T-helper 2 cell (primary cell): ENCODE measurements around the gene OR52A1.
"Not testable (repeated sequence)": the region's sequence is repeated elsewhere in the genome, so short reads cannot be mapped to it uniquely, and the experiment has no call there.

ENCODE experiments used
- DNase-seq, 5 experiments: peaks; one replicate each; pipeline versions ENCODE4 v3.0.0 to v3.0.0-alpha.2; 2012 to 2022
- total RNA-seq, 2 donors: gene quantifications; one replicate each; lab custom pipeline; 2026; lab: John Stamatoyannopoulos, UW

The OR52A1 gene
- total RNA-seq: 0 reads per million in 2 donors

GRCh38 chr11:5154657-5155056 is at the start of gene OR52A1:
OR52A1 (minus strand) TSS chr11:5154757; CDS start chr11:5152369, 2,388 bp downstream.
- no peak for DNase-seq

DNA sequence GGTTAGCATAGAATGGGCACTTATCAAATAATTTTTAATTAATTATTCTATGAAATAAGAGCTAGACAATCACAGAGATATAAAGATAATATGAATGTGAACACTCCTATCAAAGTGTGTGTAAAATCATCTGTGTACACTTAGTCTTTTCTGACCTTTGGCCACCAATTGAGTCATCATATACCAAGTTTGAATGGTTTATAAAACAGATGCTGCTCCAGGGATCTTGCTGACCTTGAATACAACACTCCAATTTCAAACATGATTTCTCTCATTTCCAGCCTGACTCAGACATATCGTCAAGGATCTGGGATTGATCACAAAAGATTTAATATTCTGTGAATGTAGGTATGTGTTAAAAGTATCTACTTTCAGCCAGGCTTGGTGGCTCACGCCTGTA is 48.8 kb upstream of the OR52A1 start:
- DNase-seq: no peak

- DNase-seq: no peak
Observed at GRCh38 chr11:5200582-5200981, 46.0 kb upstream of the OR52A1 start, which contains the start of gene OR51V1. OR51V1 (minus strand) TSS chr11:5200682; CDS start chr11:5200682, 0 bp downstream.

- no peak for DNase-seq
Observed at GRCh38 chr11:5198285-5198684, 43.7 kb upstream of the OR52A1 start.

GRCh38 chr11:5197536-5197935 is 43.0 kb upstream of the OR52A1 start:
- DNase-seq: no peak

GRCh38 chr11:5196731-5197130 is 42.2 kb upstream of the OR52A1 start:
- no peak for DNase-seq

GRCh38 chr11:5196067-5196466 is 41.5 kb upstream of the OR52A1 start:
- DNase-seq: no peak

DNA sequence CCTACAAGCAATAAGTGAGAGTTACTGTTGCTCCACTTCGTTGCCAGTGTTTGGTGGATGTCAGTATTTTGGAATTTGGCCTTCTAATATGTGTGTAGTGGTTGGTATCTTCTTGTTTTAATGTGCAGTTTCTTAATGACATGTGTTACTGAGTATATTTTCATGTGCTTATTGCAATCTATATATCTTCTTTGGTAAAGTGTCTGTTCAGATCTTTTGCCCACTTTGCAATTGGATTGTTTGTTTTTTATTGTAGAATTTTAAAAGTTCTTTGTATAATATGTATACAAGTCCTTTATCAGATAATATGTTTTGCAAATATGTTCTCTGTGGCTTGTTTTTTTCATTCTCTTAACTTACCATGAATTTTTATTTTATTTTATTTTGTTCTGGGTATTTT is 38.2 kb upstream of the OR52A1 start:
- DNase-seq: no peak

DNA sequence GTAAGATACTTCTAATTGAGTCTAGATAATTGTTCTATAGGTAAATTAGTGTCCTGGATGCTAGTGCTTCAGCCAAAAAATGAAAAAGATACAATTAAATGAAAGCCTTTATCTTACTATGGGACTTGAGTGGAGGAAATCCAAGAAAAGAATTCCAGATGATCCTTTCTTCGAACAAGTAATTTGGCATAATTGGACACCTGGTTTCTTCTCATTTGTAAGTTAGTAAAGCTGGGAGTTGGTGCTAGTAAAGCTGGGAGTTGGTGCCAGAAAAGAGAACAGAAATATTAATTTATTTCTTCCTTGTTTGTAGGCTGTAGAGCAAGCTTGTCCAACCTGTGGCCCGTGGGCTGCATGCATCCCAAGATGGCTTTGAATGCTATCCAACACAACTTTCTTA is 33.6 kb upstream of the OR52A1 start:
- no peak for DNase-seq

GRCh38 chr11:5178046-5178837 is 23.7 kb upstream of the OR52A1 start:
- DNase-seq: no peak

DNA sequence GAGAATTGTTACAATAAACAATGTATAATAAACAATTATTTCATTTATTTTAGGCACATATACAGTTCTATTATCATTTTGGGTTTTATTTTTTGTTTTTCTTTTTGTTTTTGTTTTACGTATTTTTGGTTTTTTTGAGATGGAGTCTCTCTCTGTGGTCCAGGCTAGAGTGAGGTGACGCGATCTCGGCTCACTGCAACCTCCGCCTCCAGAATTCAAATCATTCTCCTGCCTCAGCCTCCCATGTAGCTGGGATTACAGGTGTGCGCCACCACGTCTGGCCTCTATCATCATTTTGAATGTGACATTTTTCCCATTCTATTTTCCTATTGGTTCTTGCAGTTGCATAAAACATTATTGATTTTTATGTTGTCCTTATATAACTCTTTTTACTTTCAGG is 20.4 kb upstream of the OR52A1 start:
- no peak for DNase-seq

DNA sequence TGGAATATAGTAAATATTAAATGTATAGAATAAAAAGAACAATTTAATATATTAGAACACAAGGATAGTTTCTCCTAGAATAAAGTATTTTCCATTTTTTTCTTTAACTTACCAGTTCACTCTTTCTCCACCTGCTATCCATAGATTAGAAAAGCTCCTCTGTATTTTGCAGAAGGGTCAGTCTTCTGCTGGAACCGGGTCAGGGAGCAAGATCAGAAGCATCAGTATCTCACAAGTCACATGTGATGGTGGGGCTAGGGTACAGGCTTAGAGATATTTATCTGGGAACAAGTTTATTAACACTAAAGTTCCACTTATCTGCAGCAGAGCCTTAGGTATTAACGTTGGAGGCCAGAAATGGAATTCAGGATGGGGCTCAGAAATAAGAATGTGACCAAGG is 17.3 kb upstream of the OR52A1 start:
- DNase-seq: no peak

DNA sequence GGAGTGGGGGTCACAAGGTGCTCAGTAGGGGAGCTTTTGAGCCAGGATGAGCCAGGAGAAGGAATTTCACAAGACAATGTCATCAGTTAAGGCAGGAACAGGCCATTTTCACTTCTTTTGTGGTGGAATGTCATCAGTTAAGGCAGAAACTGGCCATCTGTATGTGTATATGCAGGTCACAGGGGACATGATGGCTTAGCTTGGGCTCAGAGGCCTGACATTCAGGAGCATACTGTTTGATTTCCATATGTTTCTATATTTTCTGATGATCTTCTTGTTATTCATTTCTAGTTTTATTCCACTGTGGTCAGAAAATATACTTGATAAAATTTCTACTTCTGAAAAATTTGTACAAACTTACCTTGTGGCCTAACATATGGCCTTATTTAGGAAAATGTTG is 11.3 kb upstream of the OR52A1 start:
- not testable (repeated sequence) for DNase-seq

DNA sequence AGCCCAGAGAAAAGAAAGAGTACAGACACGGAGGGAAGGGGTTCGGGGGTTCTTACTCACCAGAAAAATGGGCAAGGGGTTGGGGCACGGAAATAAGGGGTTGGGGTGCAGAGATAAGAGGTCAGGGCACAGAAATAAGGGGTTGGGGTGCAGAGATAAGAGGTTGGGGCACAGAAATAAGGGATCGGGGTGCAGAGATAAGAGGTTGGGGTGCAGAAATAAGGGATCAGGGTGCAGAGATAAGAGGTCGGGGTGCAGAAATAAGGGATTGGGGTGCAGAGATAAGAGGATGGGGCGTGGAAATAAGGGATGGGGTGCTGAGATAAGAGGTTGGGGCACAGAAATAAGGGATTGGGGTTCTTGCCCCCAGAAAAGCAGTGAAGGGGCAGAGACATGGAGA is 10.2 kb upstream of the OR52A1 start:
- not testable (repeated sequence) for DNase-seq

- not testable (repeated sequence) for DNase-seq
Observed at GRCh38 chr11:5161045-5161444, 6.5 kb upstream of the OR52A1 start.

- DNase-seq: not testable (repeated sequence)
Observed at GRCh38 chr11:5160217-5160616, 5.7 kb upstream of the OR52A1 start.

DNA sequence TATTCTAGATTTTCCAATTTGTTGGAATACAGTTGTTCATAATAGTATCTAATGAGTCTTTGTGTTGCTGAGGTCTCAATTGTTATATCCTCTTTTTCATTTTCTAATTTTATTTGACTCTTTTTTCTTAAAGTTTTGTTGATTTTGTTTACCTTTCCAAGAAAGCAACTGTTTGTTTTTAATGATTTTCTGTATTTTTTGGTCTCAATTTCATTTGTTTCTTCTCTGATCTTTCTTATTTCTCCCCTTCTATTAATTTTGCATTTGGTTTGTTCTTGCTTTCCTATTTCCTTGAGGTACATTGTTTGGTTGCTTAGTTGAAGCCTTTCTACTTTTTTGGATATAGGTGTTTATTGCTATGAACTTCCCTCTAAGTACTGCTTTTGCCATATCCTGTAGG is 5.2 kb upstream of the OR52A1 start:
- DNase-seq: no peak

DNA sequence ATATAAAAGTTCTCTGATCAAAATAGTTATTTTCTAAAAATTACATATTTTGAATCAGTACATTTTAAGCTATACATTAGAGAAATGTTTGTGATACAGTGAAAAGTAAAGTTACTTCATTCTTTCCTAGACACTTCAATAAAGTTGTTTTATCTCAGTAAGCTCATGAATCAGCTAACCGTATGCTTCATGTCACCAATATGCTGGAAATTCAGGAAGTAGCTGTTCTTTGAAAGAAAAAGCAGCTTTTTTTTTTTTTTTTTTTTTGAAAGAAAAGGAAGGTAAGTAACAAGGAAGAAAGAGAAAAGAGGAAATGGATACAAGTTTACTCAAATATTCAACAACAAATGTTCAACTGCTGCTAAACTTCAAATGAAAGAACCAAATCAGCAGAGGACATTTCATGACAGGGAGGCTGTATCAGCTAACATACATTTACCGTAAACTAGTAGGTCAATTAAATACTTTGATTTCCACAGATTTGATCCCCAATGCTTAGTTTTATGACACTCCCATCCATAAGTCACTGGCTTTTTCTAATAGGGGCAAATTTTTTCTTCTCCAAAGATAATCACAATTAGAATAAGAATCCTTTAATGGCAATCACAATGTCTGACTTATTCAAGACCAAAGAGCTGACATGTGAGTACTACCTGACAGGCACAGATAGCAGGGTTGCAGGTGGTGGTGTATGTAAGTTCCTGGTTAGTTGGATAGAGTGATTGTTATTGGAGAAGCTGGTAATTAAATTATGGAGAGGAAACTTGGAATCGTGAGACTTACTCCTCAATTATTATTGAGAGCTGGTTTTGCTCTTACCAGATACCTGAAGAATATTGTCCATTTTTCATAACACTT is 754 bp downstream of the OR52A1 start:
- no peak for DNase-seq

- DNase-seq: no peak
Observed at GRCh38 chr11:5151713-5152153, 2.8 kb downstream of the OR52A1 start.

- DNase-seq: not testable (repeated sequence)
Observed at GRCh38 chr11:5144206-5144605, 10.4 kb downstream of the OR52A1 start.

DNA sequence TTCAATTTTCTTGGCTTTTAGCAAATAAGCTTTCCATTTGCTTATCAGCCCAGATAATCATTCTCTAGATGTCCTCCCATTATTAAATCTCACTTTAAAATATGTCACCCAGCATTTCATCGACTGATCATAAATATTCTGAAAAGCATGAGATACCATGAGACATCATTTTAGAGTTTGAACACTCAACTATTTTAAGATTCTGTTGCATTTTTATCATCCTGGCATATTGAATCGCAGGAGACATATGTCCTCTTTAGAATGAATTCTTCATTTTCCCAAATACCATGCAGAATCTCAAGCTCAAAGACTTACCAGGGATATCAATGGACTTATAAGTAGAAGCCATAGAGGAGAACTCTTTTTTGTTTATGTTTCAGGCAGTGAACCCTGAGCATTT is 16.6 kb downstream of the OR52A1 start, which contains the start of gene OR52A5:
Gene OR52A5, minus strand, starts transcription at position 361 of the 400 bp plus-strand sequence. CDS start 5,714 bp downstream, outside the sequence.
- DNase-seq: no peak

DNA sequence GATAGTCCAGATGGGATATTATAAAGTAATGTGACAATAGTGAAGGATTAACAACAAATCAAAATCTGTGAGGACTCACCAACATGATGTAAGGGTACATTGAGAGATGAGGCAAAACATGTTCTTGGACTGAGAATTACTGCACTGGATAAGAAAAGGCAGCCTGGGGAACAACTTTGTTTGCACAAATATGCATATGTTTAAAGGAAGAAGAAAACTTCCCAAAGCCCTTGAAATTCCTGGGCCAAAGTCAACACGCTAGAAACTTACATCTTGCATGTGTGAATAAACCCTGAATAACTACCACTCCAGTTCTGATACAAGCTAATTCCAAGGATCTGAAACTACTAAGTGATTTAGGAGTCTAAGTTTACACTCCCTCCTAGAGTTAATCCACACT is 17.5 kb downstream of the OR52A1 start:
- DNase-seq: no peak

DNA sequence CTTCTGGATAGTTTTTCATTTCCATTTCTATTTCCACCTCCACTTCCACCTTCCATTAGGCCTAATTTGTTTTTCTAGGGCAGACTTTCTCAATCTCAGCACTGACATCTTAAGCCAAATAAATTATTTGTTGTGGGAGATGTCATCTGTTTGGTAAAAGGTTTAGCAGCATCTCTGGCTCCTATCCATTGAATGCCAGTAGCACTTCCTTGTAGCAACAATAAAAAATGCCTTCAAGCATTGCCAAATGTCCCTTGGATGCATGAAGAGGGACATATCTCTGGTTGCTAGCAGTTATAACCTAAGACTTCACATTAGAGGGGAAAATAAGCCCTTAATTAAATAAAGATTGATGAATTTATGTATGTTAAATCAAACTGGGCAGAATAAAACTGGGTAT is 18.3 kb downstream of the OR52A1 start:
- no peak for DNase-seq
